ENCODE results near the gene PPY. TPM values are rescaled to one million over a fixed set of nuclear protein-coding genes. Genes with fewer than 3 reads are reported as not detected.

PPY gene
- total and polyA plus RNA-seq, 2 donors (not counting 1 experiment from before 2014, with no cell fraction given): not detected

- Mint-ChIP-seq H3K27me3 (peaks cover 55% of the 10 kb centered on the region), H3K4me1 (peaks cover 4% of the 10 kb centered on the region), H3K27ac (no peak within 1 kb of the TSS), H3K9me3 (ENCODE audit: insufficient read depth) (no peaks in the 10 kb centered on the region), H3K4me3 (peak within 1 kb of the TSS; percentile 59)
- 68% methylated on average over 6 of the region's 11 CpGs for WGBS (ENCODE audit: insufficient coverage)
- Histone ChIP-seq H3K4me2 (replicated peaks; ENCODE audit: low read depth, low read length, poor library complexity, severe bottlenecking) (peak within 1 kb of the TSS; percentile 60), H3K9ac (ENCODE audit: low read length) (no peak within 1 kb of the TSS), H4K20me1 (ENCODE audit: control insufficient read depth, insufficient read depth, low read length, poor library complexity, severe bottlenecking) (no peaks in the 10 kb centered on the region), H3K27me3 (replicated peaks in 1 of 4; ENCODE audit: control extremely low read depth in 1 of 4, control insufficient read depth in 3 of 4, insufficient read depth in 4 of 4, low read length in 3 of 4) (peaks cover 0 to 52% (median 18%) of the 10 kb centered on the region in 4 experiments), H3K79me2 (ENCODE audit: control insufficient read depth, insufficient read depth, low read length) (no peaks in the 10 kb centered on the region), H3K36me3 (replicated peaks in 1 of 2; ENCODE audit: control extremely low read depth in 1 of 2, control insufficient read depth in 1 of 2, extremely low read depth in 1 of 2, insufficient read depth in 2 of 2, low read length in 1 of 2) (no peaks in the 10 kb centered on the region), H2AFZ (ENCODE audit: insufficient read depth, low read depth, low read length, poor library complexity, severe bottlenecking) (peak within 1 kb of the TSS; percentile 49), H3K9me3 (ENCODE audit: control extremely low read depth in 1 of 3, control insufficient read depth in 2 of 3, insufficient read depth in 1 of 3, low read length in 2 of 3) (peaks cover 0 to 10% (median 0%) of the 10 kb centered on the region in 3 donors), H3K4me1 (ENCODE audit: control insufficient read depth in 2 of 2, insufficient read depth in 2 of 2, low read length in 2 of 2) (peaks cover 11 to 13% of the 10 kb centered on the region in 2 donors), H3K4me3 (ENCODE audit: control extremely low read depth in 1 of 5, extremely low read depth in 1 of 5, insufficient read depth in 1 of 5, low read depth in 2 of 5, low read length in 4 of 5) (no peak within 1 kb of the TSS), H3K27ac (ENCODE audit: low read length in 2 of 2) (no peak within 1 kb of the TSS)
- intact Hi-C loops (cut with micrococcal nuclease): no loop called here
- ATAC-seq (ENCODE audit: low read depth): no peak
- ChIA-PET CTCF (interaction anchor here (1.7 kb wide), 1 partner anchor 10 kb away, joined by 7 read pairs; no protein-coding TSS in a partner anchor), POLR2A (no interaction called here)
- no peak for DNase-seq
- TF ChIP-seq EZH2 (IDR thresholded peaks at IDR 0.05; ENCODE audit: borderline replicate concordance, insufficient read depth, low read depth, low read length, poor library complexity, severe bottlenecking) (no peak), CTCF (IDR thresholded peaks at IDR 0.05) (no peak)
Observed at GRCh38 chr17:43953746-43954145, 11.5 kb upstream of the PPY start, which contains the start of gene PYY. Gene PYY (minus strand): TSS chr17:43953940. CDS start chr17:43953483, 457 bp downstream.

- H3K9ac ChIP-seq (ENCODE audit: low read length): no peak overlapping the region
- peak overlapping the region; percentile 49 for H2AFZ ChIP-seq (ENCODE audit: insufficient read depth, low read depth, low read length, poor library complexity, severe bottlenecking)
- no peaks in the 10 kb centered on the region for H4K20me1 ChIP-seq (ENCODE audit: control insufficient read depth, insufficient read depth, low read length, poor library complexity, severe bottlenecking)
- H3K27ac ChIP-seq (ENCODE audit: low read length in 2 of 2): no peak overlapping the region
- ChIA-PET POLR2A (no interaction called here), CTCF (no interaction called here)
- H3K9me3 ChIP-seq (ENCODE audit: control extremely low read depth in 1 of 3, control insufficient read depth in 2 of 3, insufficient read depth in 1 of 3, low read length in 2 of 3): peaks cover 0 to 10% (median 0%) of the 10 kb centered on the region in 3 donors
- peaks cover 0 to 52% (median 18%) of the 10 kb centered on the region in 4 experiments for H3K27me3 ChIP-seq (replicated peaks in 1 of 4; ENCODE audit: control extremely low read depth in 1 of 4, control insufficient read depth in 3 of 4, insufficient read depth in 4 of 4, low read length in 3 of 4)
- Mint-ChIP-seq H3K9me3 (ENCODE audit: insufficient read depth) (no peaks in the 10 kb centered on the region), H3K27me3 (peaks cover 60% of the 10 kb centered on the region), H3K4me1 (peaks cover 4% of the 10 kb centered on the region), H3K4me3 (peak overlapping the region; percentile 59), H3K27ac (no peak overlapping the region)
- no peaks in the 10 kb centered on the region for H3K36me3 ChIP-seq (replicated peaks in 1 of 2; ENCODE audit: control extremely low read depth in 1 of 2, control insufficient read depth in 1 of 2, extremely low read depth in 1 of 2, insufficient read depth in 2 of 2, low read length in 1 of 2)
- 18% methylated on average over 79 of the region's 82 CpGs for WGBS (ENCODE audit: insufficient coverage)
- ATAC-seq (ENCODE audit: low read depth) (no peak), DNase-seq (no peak)
- peaks cover 11 to 13% of the 10 kb centered on the region in 2 donors for H3K4me1 ChIP-seq (ENCODE audit: control insufficient read depth in 2 of 2, insufficient read depth in 2 of 2, low read length in 2 of 2)
- H3K4me2 ChIP-seq (replicated peaks; ENCODE audit: low read depth, low read length, poor library complexity, severe bottlenecking): peak overlapping the region; percentile 60
- H3K79me2 ChIP-seq (ENCODE audit: control insufficient read depth, insufficient read depth, low read length): no peaks in the 10 kb centered on the region
- intact Hi-C loops (cut with micrococcal nuclease): no loop called here
- no peak for TF ChIP-seq CTCF (IDR thresholded peaks at IDR 0.05)
- TF ChIP-seq EZH2 (IDR thresholded peaks at IDR 0.05; ENCODE audit: borderline replicate concordance, insufficient read depth, low read depth, low read length, poor library complexity, severe bottlenecking): no peak
- no peak overlapping the region for H3K4me3 ChIP-seq (ENCODE audit: control extremely low read depth in 1 of 5, extremely low read depth in 1 of 5, insufficient read depth in 1 of 5, low read depth in 2 of 5, low read length in 4 of 5)
Observed at GRCh38 chr17:43952724-43953666, 10.7 kb upstream of the PPY start.

Measured in B cell (primary cell).